Upper lobe of left lung (tissue), 4 donors: ENCODE measurements around the gene ATP1A2.

Source experiments
- CTCF ChIP-seq, 6 experiments: fragments of 450-650 bp in 4 of 6; fragments of 200-600 bp in 2 of 6; sonication (generic) in 2 of 6; IDR thresholded peaks; one replicate each; pipeline ENCODE4 v1.5.1; 2016 to 2019; ENCODE audit warnings: antibody characterized with exemption in 6 of 6
- POLR2A ChIP-seq, 4 donors: fragments of 450-650 bp; IDR thresholded peaks; one replicate each; pipeline ENCODE4 v1.5.1; 2016 to 2017; ENCODE audit warnings: antibody characterized with exemption in 4 of 4, mild to moderate bottlenecking in 2 of 4

- no peak for TF ChIP-seq CTCF (IDR thresholded peaks at IDR 0.05)
- no peak for TF ChIP-seq POLR2A (IDR thresholded peaks at IDR 0.05)
These were observed 44.3 kb downstream of the ATP1A2 start for GRCh38 chr1:160159846-160160245.
